Dermis blood vessel endothelial cell (primary cell): Measurements from ENCODE around the gene SEC62. TPM values are rescaled to one million over a fixed set of nuclear protein-coding genes. Genes with fewer than 3 reads are reported as not detected.

Source experiments
- DNase-seq: peaks from one replicate; pipeline ENCODE4 v3.0.0; 2010
- total RNA-seq: library from RNA; depleted of rRNA; stranded (reverse); fragments of >200 nt; gene quantifications from 2 replicates; pipeline ENCODE4 v1.2.3, GENCODE V29; 2014

Gene SEC62
- 46.8 and 60.7 TPM in 2 replicates for total RNA-seq

- peak; percentile 96 for DNase-seq
These were observed at the start of gene SEC62 for GRCh38 chr3:169966428-169966950. TSS of gene SEC62 (plus strand) at chr3:169966807. CDS start at chr3:169966823, 16 bp downstream.

- peak; percentile 34 for DNase-seq
These were observed 43.4 kb upstream of the SEC62 start for GRCh38 chr3:169923189-169923588.

- no peak for DNase-seq
These were observed 42.8 kb upstream of the SEC62 start for GRCh38 chr3:169923831-169924230.

DNA sequence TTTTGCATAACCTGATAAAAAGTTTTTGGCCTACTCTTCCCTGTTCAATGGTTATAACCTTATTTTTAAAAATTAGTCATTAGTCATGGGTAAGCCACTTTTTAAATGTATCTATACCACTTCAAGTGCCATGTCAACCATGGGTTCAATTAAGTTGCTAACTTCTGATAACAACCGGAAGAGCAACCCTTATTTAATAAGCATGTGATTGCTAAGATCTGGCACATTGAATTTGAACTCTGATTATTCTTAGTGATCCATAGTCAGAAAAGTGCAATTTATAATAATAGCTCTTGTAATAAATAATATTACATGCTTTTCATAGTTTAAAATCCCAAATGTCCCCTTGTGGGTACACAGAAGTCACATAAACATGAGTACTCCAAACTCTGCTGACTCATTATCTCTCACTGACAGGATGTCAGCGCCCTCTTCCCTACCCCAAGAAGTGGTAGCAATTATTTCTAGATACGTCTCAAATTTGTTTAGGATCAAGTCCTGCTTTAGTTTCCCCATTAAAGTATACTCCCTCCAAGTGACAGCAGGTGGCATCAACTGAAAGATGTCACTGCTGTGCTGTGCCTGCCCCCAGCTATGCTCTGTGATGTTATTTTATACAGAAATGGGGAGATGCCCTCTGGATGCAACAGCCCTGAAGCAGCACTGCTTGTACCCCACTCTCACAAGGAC lies 36.6 kb upstream of the SEC62 start:
- DNase-seq = no peak

- DNase-seq = no peak
These were observed 35.8 kb upstream of the SEC62 start for GRCh38 chr3:169930843-169931242.

GRCh38 chr3:169931747-169932520 lies 34.7 kb upstream of the SEC62 start:
- DNase-seq = no peak

- DNase-seq = no peak
These were observed 27.3 kb upstream of the SEC62 start for GRCh38 chr3:169939320-169939719.

GRCh38 chr3:169939751-169940150 lies 26.9 kb upstream of the SEC62 start:
- DNase-seq = no peak

- no peak for DNase-seq
These were observed 26.0 kb upstream of the SEC62 start for GRCh38 chr3:169940470-169941181.

- DNase-seq = peak; percentile 48
These were observed 21.3 kb upstream of the SEC62 start for GRCh38 chr3:169945313-169945712.

DNA sequence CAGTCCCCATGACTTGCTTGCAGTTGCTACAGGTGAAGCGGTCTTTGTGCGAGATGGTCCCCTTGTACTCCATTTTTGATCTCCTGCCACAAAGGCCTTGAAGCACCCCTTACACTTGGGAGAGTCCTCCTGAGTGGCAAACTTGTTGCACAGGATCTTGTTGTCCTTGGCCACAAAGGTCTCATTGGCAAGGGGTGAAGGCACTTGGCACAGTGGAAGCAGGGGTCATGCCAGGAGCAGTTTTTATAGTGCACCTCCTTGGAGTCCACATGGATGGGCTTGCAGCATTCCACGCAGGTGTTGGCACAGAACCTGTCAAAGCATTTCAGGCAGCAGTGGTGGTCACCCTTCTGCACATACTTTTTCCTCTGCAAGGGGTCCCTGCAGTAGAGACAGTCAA lies 20.3 kb upstream of the SEC62 start:
- no peak for DNase-seq

DNA sequence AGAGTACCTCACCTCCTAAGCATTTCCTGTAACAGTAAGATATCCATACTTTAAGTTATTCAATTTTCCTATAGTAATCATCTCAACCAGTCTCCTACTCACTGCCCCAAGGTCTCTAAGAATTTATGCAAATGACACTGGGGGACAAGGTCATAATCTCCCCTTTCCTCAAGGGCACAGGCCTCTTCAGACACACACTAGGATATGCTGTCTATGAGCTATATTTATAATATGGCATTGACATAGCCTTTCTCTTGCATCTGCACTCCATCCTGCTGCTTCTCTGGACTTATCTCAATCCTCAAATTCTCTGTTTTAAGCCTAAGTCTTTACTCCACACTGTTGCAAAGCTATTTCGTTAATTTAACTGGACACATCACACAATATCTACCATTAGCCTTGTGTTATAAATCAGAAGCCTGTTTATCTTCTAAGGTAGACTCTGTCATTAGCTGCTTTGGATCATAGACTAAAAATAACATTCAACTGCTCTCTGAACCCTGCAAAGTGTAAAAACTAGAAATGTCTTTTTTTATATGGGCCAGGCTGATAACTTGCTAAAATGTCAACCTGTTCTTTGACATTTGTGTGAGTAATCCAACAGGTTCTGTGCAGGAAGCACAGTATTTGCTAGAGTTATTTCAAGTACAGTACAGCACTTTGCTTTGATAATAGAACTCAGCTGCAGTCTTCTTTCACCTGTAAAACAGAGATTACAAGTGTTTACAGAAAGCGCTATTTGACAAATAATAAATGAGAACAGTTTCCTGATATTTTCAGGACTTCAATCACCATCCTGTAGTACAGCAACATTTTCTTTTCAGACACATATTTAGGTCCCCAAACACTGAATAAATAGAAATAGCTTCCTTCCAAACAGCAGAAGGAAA lies 17.8 kb upstream of the SEC62 start:
- no peak for DNase-seq

- no peak for DNase-seq
These were observed 14.6 kb upstream of the SEC62 start for GRCh38 chr3:169952045-169952444.

DNA sequence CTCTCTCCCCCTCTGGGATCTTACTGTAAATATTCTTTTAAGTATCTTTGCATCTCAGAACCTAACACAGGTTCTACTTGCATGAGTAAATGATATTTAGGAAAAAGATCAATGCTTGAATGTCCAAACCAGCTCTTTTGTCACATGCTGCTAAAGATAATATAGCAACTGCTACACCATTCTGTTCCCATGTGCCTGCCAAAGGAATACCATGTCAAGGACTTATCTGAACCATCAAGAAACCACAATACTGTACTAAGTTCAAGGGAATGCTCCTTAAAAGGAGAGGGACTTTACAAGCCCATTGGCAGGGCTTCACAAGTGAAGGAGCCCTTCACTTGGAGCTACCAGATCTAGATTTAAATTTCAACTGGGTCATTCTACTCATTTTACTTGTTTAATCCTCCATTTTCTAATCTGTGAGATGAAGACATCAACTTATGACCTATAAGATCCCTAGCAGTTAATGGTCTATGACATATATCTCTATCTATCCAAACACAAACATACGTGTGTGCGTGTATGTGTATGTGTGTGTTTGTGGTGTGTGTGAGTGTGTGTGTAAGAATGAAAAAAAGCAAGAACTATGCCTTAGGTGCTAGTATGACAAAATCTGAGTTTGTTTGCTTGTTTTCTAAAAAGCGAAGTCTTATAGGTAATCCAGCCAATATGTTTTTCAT lies 13.0 kb upstream of the SEC62 start:
- DNase-seq = no peak

- no peak for DNase-seq
These were observed 12.4 kb upstream of the SEC62 start for GRCh38 chr3:169954142-169954756.

- no peak for DNase-seq
These were observed 11.2 kb upstream of the SEC62 start for GRCh38 chr3:169955406-169955805.

GRCh38 chr3:169964176-169964575 lies 2.4 kb upstream of the SEC62 start:
- DNase-seq = no peak

GRCh38 chr3:169965562-169966427 lies 812 bp upstream of the SEC62 start:
- no peak for DNase-seq

GRCh38 chr3:169966951-169967915 lies 626 bp downstream of the SEC62 start:
- peak; percentile 64 for DNase-seq
